GM18502 (cell line): Measurements from ENCODE around the gene CPTP.

Experiments
- ATAC-seq: cut with Tn5 transposase; IDR thresholded peaks from one replicate; pipeline ENCODE4 v1.9.1; 2021; ENCODE audit warnings: mild to moderate bottlenecking; ENCODE audit not compliant: unreplicated experiment, poor library complexity

Gene CPTP

DNA sequence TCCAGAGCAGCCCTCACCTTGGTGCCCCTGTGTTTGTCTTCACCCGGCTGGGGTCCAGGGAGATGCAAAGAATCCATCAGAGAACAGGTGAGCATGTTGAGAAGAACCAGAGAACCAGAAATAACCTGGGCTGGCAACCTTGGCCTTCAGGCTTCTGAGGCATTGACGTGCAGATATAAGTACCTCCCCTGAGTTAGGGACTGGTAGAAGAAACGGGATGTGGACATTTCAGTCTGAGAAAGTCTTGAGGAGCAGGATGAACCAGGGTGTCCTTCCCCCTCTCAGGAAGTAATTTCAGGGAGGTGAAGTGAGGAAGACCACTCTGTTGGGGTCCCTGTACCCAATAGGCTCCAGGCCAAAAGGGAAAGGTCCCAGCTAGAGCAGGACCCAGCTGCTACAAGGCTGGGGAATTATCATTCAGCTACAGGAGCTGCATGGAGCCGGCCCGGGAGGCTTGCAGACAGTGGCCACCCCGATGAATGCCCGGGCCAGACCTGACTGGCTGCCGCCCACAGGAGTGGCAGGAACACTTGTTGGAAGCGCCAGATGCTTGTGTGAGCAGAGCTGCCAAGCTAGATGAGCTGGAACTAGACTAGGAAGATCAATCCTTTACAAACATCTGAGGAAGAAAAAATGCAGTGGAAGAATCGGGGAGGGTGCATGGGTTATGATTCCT is 52.1 kb downstream of the CPTP start:
- no peak for ATAC-seq

DNA sequence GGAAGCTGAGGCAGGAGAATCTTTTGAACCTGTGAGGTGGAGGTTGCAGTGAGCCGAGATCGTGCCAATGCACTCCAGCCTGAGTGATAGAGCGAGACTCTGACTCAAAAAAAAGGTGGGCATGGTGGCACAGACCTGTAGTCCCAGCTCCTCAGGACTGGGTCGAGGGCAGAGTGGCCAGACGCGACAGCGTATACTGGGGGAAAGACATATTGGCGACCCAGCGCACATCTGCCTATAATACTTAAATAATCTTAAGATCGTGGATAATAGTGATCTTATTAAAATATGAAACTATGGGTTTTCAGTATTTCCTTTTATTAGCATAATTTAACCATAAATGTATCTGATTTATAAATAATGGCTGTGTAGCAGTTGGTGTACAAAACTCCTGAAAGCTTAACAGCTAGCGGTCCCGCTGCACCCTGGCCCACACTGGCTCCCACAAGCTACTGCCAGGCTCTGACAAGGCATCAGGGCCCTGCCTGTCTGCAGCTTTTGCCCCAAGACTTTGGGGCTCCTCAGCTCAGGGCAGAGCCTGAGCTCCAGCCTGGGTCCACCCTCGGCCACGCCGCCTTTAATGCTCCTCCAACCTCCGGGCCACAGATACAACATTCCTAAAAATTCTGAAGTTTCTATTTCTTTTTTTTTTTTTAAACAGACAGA is 53.1 kb downstream of the CPTP start:
- ATAC-seq = no peak
